HUES64 (cell line): Measurements from ENCODE around the gene ZBTB2.
"Not testable (repeated sequence)": the region's sequence is repeated elsewhere in the genome, so short reads cannot be mapped to it uniquely, and the experiment has no call there.

Experiments used
- H3K27ac ChIP-seq: 2 replicates; pipeline ENCODE4 v1.7.0; 2013; ENCODE audit warnings: low read depth, low read length, inconsistent platforms
- H3K27me3 ChIP-seq: 2 replicates; pipeline ENCODE4 v1.6.1; 2013; ENCODE audit warnings: mild to moderate bottlenecking, low read length; ENCODE audit not compliant: insufficient read depth
- H3K36me3 ChIP-seq: 2 replicates; pipeline ENCODE4 v1.6.1; 2013; ENCODE audit warnings: mild to moderate bottlenecking, low read length; ENCODE audit not compliant: insufficient read depth
- H3K4me1 ChIP-seq: 2 replicates; pipeline ENCODE4 v1.6.1; 2013; ENCODE audit warnings: mild to moderate bottlenecking, low read length, moderate library complexity; ENCODE audit not compliant: insufficient read depth
- H3K4me3 ChIP-seq: 2 replicates; pipeline ENCODE4 v1.5.1; 2013; ENCODE audit warnings: mild to moderate bottlenecking, low read length, moderate library complexity
- H3K9ac ChIP-seq: 2 replicates; pipeline ENCODE4 v1.6.1; 2013; ENCODE audit warnings: mild to moderate bottlenecking, low read depth, low read length
- H3K9me3 ChIP-seq: 2 replicates; pipeline ENCODE4 v1.6.1; 2013; ENCODE audit warnings: low read depth, low read length; ENCODE audit not compliant: insufficient read depth
- WGBS: fragments of 150-250, 120-280 bp; methylation state at CpG from one replicate; pipeline ENCODE4 v1.1.7; 2013; ENCODE audit warnings: missing lambda C conversion rate; 5-methylcytosine and 5-hydroxymethylcytosine counted together

Gene ZBTB2

DNA sequence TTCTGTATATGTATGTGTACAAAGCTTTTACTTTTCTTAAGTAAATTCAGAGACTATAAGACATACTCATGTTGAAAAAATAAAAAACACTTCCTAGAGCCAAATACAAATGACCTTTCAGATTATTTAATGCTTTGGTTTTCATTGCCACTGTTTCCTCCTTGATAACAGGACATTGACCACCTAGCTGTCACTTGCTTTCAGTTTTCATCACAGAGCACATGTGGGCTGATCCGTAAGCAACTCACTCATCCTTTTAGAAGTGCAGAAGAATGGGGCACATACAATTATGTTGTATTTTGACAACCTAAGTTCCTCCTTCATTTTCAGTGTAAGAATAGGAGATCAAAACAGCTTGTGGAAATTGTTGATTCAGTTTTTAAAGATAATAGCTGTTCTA lies 6.2 kb downstream of the ZBTB2 start:
- 86% methylated on average over 1 of the region's 1 CpG for WGBS
- Histone ChIP-seq H3K4me1 (peaks cover 21% of the 10 kb centered on the region), H3K9ac (no peak overlapping the region), H3K27me3 (no peaks in the 10 kb centered on the region), H3K9me3 (no peaks in the 10 kb centered on the region), H3K4me3 (no peak overlapping the region), H3K27ac (no peak overlapping the region), H3K36me3 (peaks cover 29% of the 10 kb centered on the region)

DNA sequence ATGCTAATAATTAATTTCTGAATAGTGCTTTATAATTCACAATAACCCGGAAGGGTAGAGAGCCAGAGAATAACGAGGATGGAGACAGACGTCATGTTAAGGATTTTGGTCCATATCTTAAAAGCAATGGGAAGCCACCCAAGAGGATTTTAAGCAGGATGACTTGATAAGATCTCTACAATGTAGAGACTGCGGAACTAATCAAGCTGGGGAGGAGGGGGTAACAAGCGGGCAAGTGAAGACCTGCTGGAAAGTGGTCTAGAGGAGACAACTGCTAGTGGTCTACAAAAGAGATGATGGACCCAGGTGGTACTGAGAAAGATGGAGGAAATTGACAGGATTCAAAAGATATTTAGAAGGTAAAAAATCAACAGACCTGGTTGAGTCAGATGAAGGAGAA lies 7.2 kb downstream of the ZBTB2 start:
- H3K36me3 ChIP-seq = peaks cover 29% of the 10 kb centered on the region
- H3K4me1 ChIP-seq = peaks cover 24% of the 10 kb centered on the region
- 92% methylated on average over 5 of the region's 5 CpGs for WGBS
- no peak overlapping the region for H3K4me3 ChIP-seq
- H3K9me3 ChIP-seq = no peaks in the 10 kb centered on the region
- no peaks in the 10 kb centered on the region for H3K27me3 ChIP-seq
- no peak overlapping the region for H3K27ac ChIP-seq
- H3K9ac ChIP-seq = no peak overlapping the region

DNA sequence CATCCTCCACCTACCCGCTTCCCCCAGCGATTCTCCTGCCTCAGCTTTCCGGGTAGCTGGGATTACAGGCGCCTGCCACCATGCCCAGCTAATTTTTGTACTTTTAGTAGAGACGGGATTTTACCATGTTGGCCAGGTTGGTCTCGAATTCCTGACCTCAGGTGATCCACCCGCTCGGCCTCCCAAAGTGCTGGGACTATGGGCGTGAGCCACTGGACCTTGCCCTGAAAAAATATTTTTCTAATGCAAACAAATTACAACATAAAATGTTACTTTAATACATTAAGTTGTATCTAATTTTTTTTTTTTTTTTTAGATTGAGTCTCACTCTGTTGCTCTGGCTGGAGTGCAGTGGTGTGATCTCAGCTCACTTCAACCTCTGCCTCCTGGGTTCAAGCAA lies 8.7 kb downstream of the ZBTB2 start:
- not testable (repeated sequence) for H3K4me3 ChIP-seq, H3K27me3 ChIP-seq, H3K9ac ChIP-seq, H3K9me3 ChIP-seq, H3K27ac ChIP-seq
- Histone ChIP-seq H3K4me1 (peaks cover 22% of the 10 kb centered on the region), H3K36me3 (peaks cover 19% of the 10 kb centered on the region)
- WGBS = 98% methylated on average over 9 of the region's 9 CpGs

DNA sequence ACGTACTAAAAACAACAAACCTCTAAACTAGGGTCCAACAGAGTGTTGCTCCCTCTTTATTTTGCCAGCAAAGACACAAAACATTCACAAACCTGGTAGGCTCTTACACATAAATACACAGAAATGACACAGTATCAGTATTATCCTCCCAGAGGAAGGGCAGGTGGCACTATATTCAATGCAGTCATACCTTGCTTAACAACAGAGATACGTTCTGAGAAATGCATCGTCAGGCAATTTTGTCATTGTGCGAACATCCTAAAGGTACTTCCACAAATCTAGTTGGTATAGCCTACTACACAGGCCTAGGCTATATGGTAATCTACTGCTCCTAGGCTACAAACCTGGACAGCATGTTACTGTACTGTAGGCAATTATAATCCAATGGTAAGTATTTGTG lies 9.6 kb downstream of the ZBTB2 start:
- no peaks in the 10 kb centered on the region for H3K9me3 ChIP-seq
- peaks cover 11% of the 10 kb centered on the region; the same call in 1 of the 2 replicates for H3K36me3 ChIP-seq
- no peaks in the 10 kb centered on the region for H3K27me3 ChIP-seq
- peaks cover 16% of the 10 kb centered on the region for H3K4me1 ChIP-seq
- H3K27ac ChIP-seq = no peak overlapping the region
- H3K9ac ChIP-seq = no peak overlapping the region
- WGBS = 96% methylated on average over 4 of the region's 4 CpGs
- H3K4me3 ChIP-seq = no peak overlapping the region

DNA sequence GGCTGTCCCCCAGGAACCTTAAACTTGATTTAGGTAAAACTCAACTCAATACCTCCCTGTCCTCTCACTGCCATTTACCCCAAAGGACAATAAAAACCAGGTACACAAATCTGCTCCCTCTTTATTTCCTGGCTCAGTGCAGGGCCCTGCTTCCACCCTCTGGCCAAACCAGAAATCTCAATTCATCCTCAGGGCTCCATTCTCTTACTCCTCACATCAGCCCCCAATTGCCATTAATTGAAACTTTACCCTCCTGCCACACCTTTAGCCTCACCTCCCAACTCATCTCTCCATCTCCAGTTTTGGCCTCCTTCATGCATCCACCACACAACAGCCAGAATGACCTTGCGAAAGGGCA lies 10.5 kb downstream of the ZBTB2 start:
- no peaks in the 10 kb centered on the region for H3K27me3 ChIP-seq
- H3K4me1 ChIP-seq = peaks cover 15% of the 10 kb centered on the region
- WGBS = 93% methylated on average over 1 of the region's 1 CpG
- H3K9ac ChIP-seq = no peak overlapping the region
- peaks cover 11% of the 10 kb centered on the region; the same call in 1 of the 2 replicates for H3K36me3 ChIP-seq
- H3K27ac ChIP-seq = 0 out of 2 replicates have a peak overlapping the region, but pooled peaks have one; percentile 29
- H3K9me3 ChIP-seq = no peaks in the 10 kb centered on the region
- no peak overlapping the region for H3K4me3 ChIP-seq

DNA sequence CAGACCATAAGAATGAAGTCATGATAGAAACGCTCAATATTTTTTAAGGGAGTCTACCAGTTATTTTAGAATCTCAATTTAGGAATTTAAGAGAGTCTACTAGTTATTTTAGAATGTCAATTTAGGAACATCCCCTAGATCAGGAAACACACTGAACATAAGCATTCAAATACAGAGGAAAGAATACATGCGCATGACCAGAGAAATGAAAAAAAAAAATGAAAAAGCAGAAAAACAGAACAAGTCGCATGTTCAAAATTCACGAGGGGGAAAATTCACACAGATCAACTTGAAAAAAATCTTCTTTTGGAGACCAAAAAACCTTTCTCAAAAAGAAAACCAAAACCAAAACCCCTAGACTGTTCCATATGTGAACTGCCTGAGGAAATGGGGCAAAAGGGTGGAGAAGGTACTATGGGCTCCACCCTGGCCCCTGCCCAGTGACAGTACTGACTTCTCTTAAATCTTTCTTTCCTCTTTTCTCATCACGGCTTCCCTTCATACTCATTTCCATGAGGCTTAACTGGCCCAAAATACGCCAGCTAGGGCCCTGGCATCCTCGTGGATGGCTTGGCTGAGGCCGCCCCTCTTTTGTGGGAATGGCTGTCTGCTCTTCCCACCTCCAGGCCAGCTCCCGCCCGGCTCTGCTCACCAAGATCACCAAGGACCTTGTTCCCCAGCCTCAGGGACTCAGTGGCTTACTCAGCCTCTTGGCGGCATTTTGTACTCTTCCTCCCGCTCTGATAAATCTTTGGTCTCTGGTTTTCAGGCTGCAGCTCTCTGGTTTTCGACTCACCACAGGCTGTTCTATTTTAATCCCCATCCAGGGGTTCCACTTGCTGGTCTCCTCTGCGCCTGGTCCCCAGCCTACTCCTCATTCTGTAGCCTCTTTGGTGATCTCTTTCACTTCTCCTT lies 11.2 kb downstream of the ZBTB2 start:
- Histone ChIP-seq H3K27ac (0 out of 2 replicates have a peak overlapping the region, but pooled peaks have one; percentile 29), H3K36me3 (peaks cover 11% of the 10 kb centered on the region; the same call in 1 of the 2 replicates), H3K9me3 (no peaks in the 10 kb centered on the region), H3K4me1 (peaks cover 11% of the 10 kb centered on the region), H3K27me3 (no peaks in the 10 kb centered on the region), H3K4me3 (no peak overlapping the region), H3K9ac (no peak overlapping the region)
- 89% methylated on average over 14 of the region's 14 CpGs for WGBS

DNA sequence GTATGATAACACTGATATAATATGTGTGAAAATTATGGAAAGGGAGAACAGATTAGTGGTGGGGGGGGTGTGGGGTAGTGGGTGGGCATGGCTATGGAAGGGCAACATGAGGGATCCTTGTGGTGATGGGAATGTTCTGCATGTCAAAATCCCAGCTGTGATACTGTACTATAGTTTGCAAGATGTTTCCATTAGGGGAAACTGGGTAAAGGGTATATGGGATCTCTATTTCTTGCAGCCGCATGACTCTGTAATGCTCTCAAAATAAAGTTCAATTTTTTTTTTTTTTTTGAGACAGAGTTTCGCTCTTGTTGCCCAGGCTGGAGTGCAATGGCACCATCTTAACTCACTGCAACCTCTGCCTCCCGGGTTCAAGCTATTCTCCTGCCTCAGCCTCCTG lies 14.3 kb downstream of the ZBTB2 start:
- H3K9ac ChIP-seq = no peak overlapping the region
- H3K27ac ChIP-seq = no peak overlapping the region
- WGBS = 78% methylated on average over 3 of the region's 3 CpGs
- no peaks in the 10 kb centered on the region for H3K27me3 ChIP-seq
- H3K9me3 ChIP-seq = no peaks in the 10 kb centered on the region
- H3K4me3 ChIP-seq = no peak overlapping the region
- H3K4me1 ChIP-seq = peaks cover 27% of the 10 kb centered on the region
- peaks cover 6% of the 10 kb centered on the region for H3K36me3 ChIP-seq

DNA sequence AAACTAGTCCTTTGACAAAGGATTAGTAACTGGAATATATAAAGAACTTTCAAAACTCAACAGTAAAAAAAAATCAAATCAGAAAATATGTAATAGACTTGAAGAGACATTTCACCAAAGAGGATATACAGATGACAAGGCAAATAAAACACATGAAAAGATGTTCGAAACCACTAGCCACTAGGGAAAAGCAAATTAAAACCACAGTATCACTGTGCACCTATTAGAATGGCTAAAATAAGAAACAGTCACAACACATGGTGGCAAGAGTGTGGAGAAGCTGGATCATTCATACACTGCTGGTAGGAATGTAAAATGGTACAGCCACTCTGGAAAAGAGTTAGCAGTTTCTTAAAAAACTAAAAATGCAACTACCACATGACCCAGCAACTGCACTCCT lies 14.9 kb downstream of the ZBTB2 start:
- WGBS = 100% methylated on average over 1 of the region's 1 CpG
- H3K36me3 ChIP-seq = peaks cover 13% of the 10 kb centered on the region
- no peak overlapping the region for H3K9ac ChIP-seq
- no peak overlapping the region for H3K4me3 ChIP-seq
- H3K9me3 ChIP-seq = no peaks in the 10 kb centered on the region
- H3K27ac ChIP-seq = no peak overlapping the region
- peaks cover 27% of the 10 kb centered on the region for H3K4me1 ChIP-seq
- H3K27me3 ChIP-seq = no peaks in the 10 kb centered on the region

DNA sequence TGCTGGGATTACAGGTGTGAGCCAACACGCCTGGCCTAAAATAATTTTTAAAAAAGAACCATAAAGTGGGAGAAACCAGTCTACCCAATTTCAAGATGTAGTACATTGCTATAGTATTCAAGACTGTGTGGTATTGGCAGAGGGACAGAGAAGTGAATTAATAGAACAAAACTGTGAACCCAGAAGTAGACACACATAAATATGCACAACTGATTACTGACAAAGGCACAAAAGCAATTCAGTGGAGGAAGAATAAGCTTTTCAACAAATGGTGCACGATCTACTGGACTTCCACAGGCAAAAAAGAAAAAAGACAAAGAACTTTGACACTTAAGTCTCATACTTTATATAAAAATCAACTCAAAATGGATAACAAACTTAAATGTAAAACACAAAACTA lies 15.5 kb downstream of the ZBTB2 start:
- peaks cover 26% of the 10 kb centered on the region for H3K4me1 ChIP-seq
- no peak overlapping the region for H3K4me3 ChIP-seq
- no peaks in the 10 kb centered on the region for H3K27me3 ChIP-seq
- WGBS = 89% methylated on average over 2 of the region's 2 CpGs
- H3K9ac ChIP-seq = no peak overlapping the region
- H3K9me3 ChIP-seq = no peaks in the 10 kb centered on the region
- H3K36me3 ChIP-seq = peaks cover 19% of the 10 kb centered on the region
- no peak overlapping the region for H3K27ac ChIP-seq

DNA sequence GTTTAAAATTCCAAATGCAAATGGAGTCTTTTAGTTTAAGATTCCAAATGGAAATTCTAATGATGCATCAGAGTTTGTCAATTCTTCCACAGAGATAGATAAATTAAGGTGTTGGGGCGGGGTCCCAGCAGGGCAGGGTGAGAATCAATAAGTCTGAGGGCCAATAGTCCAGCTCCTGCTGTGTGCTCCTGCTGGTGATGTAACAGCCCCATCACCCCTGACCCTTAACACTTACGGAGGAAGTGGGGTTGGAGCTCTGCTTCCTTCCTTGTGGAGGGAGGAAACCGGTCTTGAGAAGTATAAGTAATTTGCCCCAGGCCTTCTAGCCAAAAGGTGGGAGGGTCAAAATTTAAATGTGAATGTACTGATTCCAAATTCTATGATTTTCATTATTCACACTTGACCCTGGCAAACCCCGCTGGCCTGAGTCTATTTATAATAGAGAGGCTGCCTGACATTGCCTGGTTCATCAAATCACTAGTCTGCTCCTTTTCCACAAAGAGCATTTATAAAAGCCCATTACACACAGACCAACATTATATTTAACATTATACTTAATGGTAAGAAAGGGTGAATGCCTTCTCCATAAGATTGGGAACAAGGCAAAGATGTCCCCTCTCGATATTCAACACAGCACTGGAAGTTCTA lies 17.2 kb downstream of the ZBTB2 start:
- peaks cover 22% of the 10 kb centered on the region for H3K36me3 ChIP-seq
- no peaks in the 10 kb centered on the region for H3K9me3 ChIP-seq
- 29% methylated on average over 4 of the region's 5 CpGs for WGBS
- no peaks in the 10 kb centered on the region for H3K27me3 ChIP-seq
- peaks cover 17% of the 10 kb centered on the region for H3K4me1 ChIP-seq
- no peak overlapping the region for H3K27ac ChIP-seq
- H3K9ac ChIP-seq = no peak overlapping the region; the same call in 1 of the 2 replicates
- no peak overlapping the region; the same call in 1 of the 2 replicates for H3K4me3 ChIP-seq

DNA sequence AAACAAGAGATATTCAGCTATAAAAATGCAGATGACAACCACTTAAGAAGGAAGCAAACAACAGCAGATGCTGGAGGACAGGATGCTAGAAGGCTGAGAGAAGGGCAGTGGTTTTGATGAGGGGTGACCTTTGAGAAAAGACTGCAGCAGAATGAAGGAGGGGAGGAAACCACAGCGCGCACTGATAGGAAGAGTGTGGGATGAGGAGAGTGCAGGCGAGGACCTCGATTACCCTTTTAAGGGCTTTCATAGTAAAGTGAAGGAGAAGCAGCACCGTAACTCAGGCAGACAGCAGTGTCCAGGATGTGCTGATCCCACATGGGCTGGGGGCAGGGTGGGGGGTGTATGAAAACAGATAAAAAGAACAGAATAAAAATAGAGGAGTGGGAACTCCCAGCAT lies 19.2 kb downstream of the ZBTB2 start:
- Histone ChIP-seq H3K4me1 (peaks cover 17% of the 10 kb centered on the region), H3K4me3 (no peak overlapping the region), H3K27me3 (no peaks in the 10 kb centered on the region), H3K36me3 (peaks cover 28% of the 10 kb centered on the region), H3K9me3 (no peaks in the 10 kb centered on the region), H3K9ac (no peak overlapping the region), H3K27ac (no peak overlapping the region)
- 92% methylated on average over 5 of the region's 5 CpGs for WGBS
